Left hindlimb (tissue), 1 donor: ENCODE data around the gene RFX1.

Experiments used
- DNase-seq: peaks from one replicate; pipeline ENCODE4 v3.0.0-alpha.2; 2018

The RFX1 gene

GRCh38 chr19:13995878-13996765 lies 10.0 kb downstream of the RFX1 start:
- no peak for DNase-seq

GRCh38 chr19:13995017-13995728 lies 10.9 kb downstream of the RFX1 start:
- no peak for DNase-seq

- DNase-seq = no peak
Measured at GRCh38 chr19:13993590-13994300, 12.4 kb downstream of the RFX1 start.

GRCh38 chr19:13992025-13992424 lies 14.1 kb downstream of the RFX1 start:
- DNase-seq = no peak

GRCh38 chr19:13990085-13990484 lies 16.0 kb downstream of the RFX1 start:
- no peak for DNase-seq

GRCh38 chr19:13989487-13989886 lies 16.6 kb downstream of the RFX1 start:
- no peak for DNase-seq

GRCh38 chr19:13987101-13987890 lies 18.8 kb downstream of the RFX1 start:
- DNase-seq = no peak

- DNase-seq = peak; percentile 89
Measured at GRCh38 chr19:13986348-13986904, 19.7 kb downstream of the RFX1 start.

- no peak for DNase-seq
Measured at GRCh38 chr19:13985771-13986347, 20.3 kb downstream of the RFX1 start.

GRCh38 chr19:13984875-13985741 lies 21.0 kb downstream of the RFX1 start:
- DNase-seq = no peak

- DNase-seq = no peak
Measured at GRCh38 chr19:13984186-13984585, 21.9 kb downstream of the RFX1 start.

- DNase-seq = no peak
Measured at GRCh38 chr19:13983213-13983889, 22.8 kb downstream of the RFX1 start.

- no peak for DNase-seq
Measured at GRCh38 chr19:13982773-13983172, 23.3 kb downstream of the RFX1 start.

GRCh38 chr19:13981988-13982501 lies 24.1 kb downstream of the RFX1 start:
- DNase-seq = no peak

GRCh38 chr19:13981467-13981866 lies 24.7 kb downstream of the RFX1 start:
- DNase-seq = no peak

GRCh38 chr19:13981021-13981420 lies 25.1 kb downstream of the RFX1 start:
- DNase-seq = no peak

- DNase-seq = no peak
Measured at GRCh38 chr19:13980340-13980739, 25.8 kb downstream of the RFX1 start.

GRCh38 chr19:13979686-13980085 lies 26.4 kb downstream of the RFX1 start:
- no peak for DNase-seq

- DNase-seq = peak; percentile 81
Measured at GRCh38 chr19:13979244-13979615, 26.9 kb downstream of the RFX1 start.
